HAP-1 (cell line): Measurements from ENCODE around the gene PRPF6.

ENCODE experiments used
- DNase-seq, 2 experiments: peaks; one replicate each; pipeline ENCODE4 v3.0.0-alpha.2; 2016 to 2020; ENCODE audit warnings: low spot score in 2 of 2
- H3K27me3 ChIP-seq: fragments of 250-450 bp; sonication (Bioruptor Pico); 2 replicates; pipeline ENCODE4 v1.5.1; 2020; ENCODE audit warnings: low read depth, mild to moderate bottlenecking, moderate library complexity
- H3K36me3 ChIP-seq: fragments of 250-450 bp; sonication (Bioruptor Pico); replicated peaks from 2 replicates; pipeline ENCODE4 v1.5.1; 2020; ENCODE audit warnings: mild to moderate bottlenecking
- H3K4me1 ChIP-seq: fragments of 250-450 bp; sonication (Bioruptor Pico); 2 replicates; pipeline ENCODE4 v1.5.1; 2020; ENCODE audit warnings: mild to moderate bottlenecking
- H3K4me3 ChIP-seq: fragments of 250-450 bp; sonication (Bioruptor Pico); 2 replicates; pipeline ENCODE4 v1.5.1; 2020; ENCODE audit warnings: mild to moderate bottlenecking, moderate library complexity
- H3K9me3 ChIP-seq: fragments of 250-450 bp; sonication (Bioruptor Pico); 2 replicates; pipeline ENCODE4 v1.5.1; 2020; ENCODE audit warnings: mild to moderate bottlenecking, moderate library complexity
- in situ Hi-C: fragments of 300-500 bp; cut with MboI; formaldehyde crosslinking; loops from 3 replicates; pipeline ENCODE4 v1.14.3; 2020; ENCODE audit warnings: low sequenced_read_pairs, inconsistent platforms, mixed read lengths

Gene PRPF6

GRCh38 chr20:64040231-64041039 is 59.5 kb downstream of the PRPF6 start:
- H3K9me3 ChIP-seq, result no peaks in the 10 kb centered on the region
- no peaks in the 10 kb centered on the region for H3K36me3 ChIP-seq
- peaks cover 10% of the 10 kb centered on the region; the same call in 1 of the 2 replicates for H3K4me1 ChIP-seq
- no peak overlapping the region for H3K4me3 ChIP-seq
- no peak for DNase-seq
- H3K27me3 ChIP-seq, result 0 out of 2 replicates have a peak, but pooled peaks cover 2% of the 10 kb centered on the region
- in situ Hi-C loops, result no loop called here

- in situ Hi-C loops, result no loop called here
- DNase-seq, result no peak
- Histone ChIP-seq H3K9me3 (no peaks in the 10 kb centered on the region), H3K4me3 (no peak overlapping the region; the same call in 1 of the 2 replicates), H3K4me1 (peaks cover 10% of the 10 kb centered on the region; the same call in 1 of the 2 replicates), H3K27me3 (0 out of 2 replicates have a peak, but pooled peaks cover 2% of the 10 kb centered on the region), H3K36me3 (no peaks in the 10 kb centered on the region)
These were observed 60.3 kb downstream of the PRPF6 start for GRCh38 chr20:64041040-64041780.

- peaks cover 10% of the 10 kb centered on the region; the same call in 1 of the 2 replicates for H3K4me1 ChIP-seq
These were observed 60.8 kb downstream of the PRPF6 start for GRCh38 chr20:64041781-64042053.

GRCh38 chr20:64042054-64042781 is 61.3 kb downstream of the PRPF6 start:
- H3K4me3 ChIP-seq, result peak overlapping the region; percentile 35
- in situ Hi-C loops, result no loop called here
- peaks cover 10% of the 10 kb centered on the region; the same call in 1 of the 2 replicates for H3K4me1 ChIP-seq
- H3K27me3 ChIP-seq, result peaks cover 2% of the 10 kb centered on the region; the same call in 1 of the 2 replicates
- no peak for DNase-seq
- no peaks in the 10 kb centered on the region for H3K9me3 ChIP-seq
- no peaks in the 10 kb centered on the region for H3K36me3 ChIP-seq

More at GRCh38 chr20:64041781-64042053, 60.8 kb downstream of the PRPF6 start:
- Histone ChIP-seq H3K36me3 (no peaks in the 10 kb centered on the region), H3K27me3 (0 out of 2 replicates have a peak, but pooled peaks cover 2% of the 10 kb centered on the region), H3K9me3 (no peaks in the 10 kb centered on the region), H3K4me3 (peak overlapping the region; percentile 35)
- in situ Hi-C loops, result no loop called here
- DNase-seq, result no peak

- no peak for DNase-seq
- Histone ChIP-seq H3K36me3 (no peaks in the 10 kb centered on the region), H3K4me1 (peaks cover 10% of the 10 kb centered on the region; the same call in 1 of the 2 replicates), H3K4me3 (no peak overlapping the region), H3K9me3 (no peaks in the 10 kb centered on the region), H3K27me3 (peaks cover 5% of the 10 kb centered on the region; the same call in 1 of the 2 replicates)
- in situ Hi-C loops, result no loop called here
These were observed 62.8 kb downstream of the PRPF6 start for GRCh38 chr20:64043768-64044167.

- DNase-seq, result no peak
- no peaks in the 10 kb centered on the region for H3K36me3 ChIP-seq
- no peak overlapping the region for H3K4me3 ChIP-seq
- peaks cover 5% of the 10 kb centered on the region; the same call in 1 of the 2 replicates for H3K27me3 ChIP-seq
- in situ Hi-C loops, result no loop called here
- no peaks in the 10 kb centered on the region for H3K9me3 ChIP-seq
- peaks cover 6% of the 10 kb centered on the region; the same call in 1 of the 2 replicates for H3K4me1 ChIP-seq
These were observed 63.7 kb downstream of the PRPF6 start for GRCh38 chr20:64044484-64045247.

GRCh38 chr20:64045346-64046011 is 64.5 kb downstream of the PRPF6 start:
- Histone ChIP-seq H3K36me3 (no peaks in the 10 kb centered on the region), H3K27me3 (peaks cover 5% of the 10 kb centered on the region; the same call in 1 of the 2 replicates), H3K9me3 (no peaks in the 10 kb centered on the region), H3K4me3 (no peak overlapping the region), H3K4me1 (peaks cover 6% of the 10 kb centered on the region; the same call in 1 of the 2 replicates)
- DNase-seq, result no peak
- in situ Hi-C loops, result no loop called here

- peaks cover 4% of the 10 kb centered on the region; the same call in 1 of the 2 replicates for H3K4me1 ChIP-seq
- peaks cover 5% of the 10 kb centered on the region; the same call in 1 of the 2 replicates for H3K27me3 ChIP-seq
- H3K4me3 ChIP-seq, result no peak overlapping the region
- no peak for DNase-seq
- no peaks in the 10 kb centered on the region for H3K9me3 ChIP-seq
- H3K36me3 ChIP-seq, result no peaks in the 10 kb centered on the region
- in situ Hi-C loops, result no loop called here
These were observed 66.1 kb downstream of the PRPF6 start for GRCh38 chr20:64047046-64047389.

GRCh38 chr20:64047968-64048401 is 67.1 kb downstream of the PRPF6 start:
- no peak overlapping the region for H3K4me3 ChIP-seq
- no peaks in the 10 kb centered on the region for H3K36me3 ChIP-seq
- no peak for DNase-seq
- no peaks in the 10 kb centered on the region for H3K9me3 ChIP-seq
- peaks cover 2% of the 10 kb centered on the region; the same call in 1 of the 2 replicates for H3K27me3 ChIP-seq
- in situ Hi-C loops, result no loop called here
- no peaks in the 10 kb centered on the region for H3K4me1 ChIP-seq

- in situ Hi-C loops, result no loop called here
- peak overlapping the region; percentile 30 for H3K4me3 ChIP-seq
- peaks cover 2% of the 10 kb centered on the region; the same call in 1 of the 2 replicates for H3K27me3 ChIP-seq
- H3K36me3 ChIP-seq, result no peaks in the 10 kb centered on the region
- H3K9me3 ChIP-seq, result no peaks in the 10 kb centered on the region
- no peaks in the 10 kb centered on the region for H3K4me1 ChIP-seq
- DNase-seq, result no peak
These were observed 67.6 kb downstream of the PRPF6 start for GRCh38 chr20:64048402-64049044.

GRCh38 chr20:64049060-64049877 is 68.3 kb downstream of the PRPF6 start, which contains the start of gene SOX18:
TSS of gene SOX18 (minus strand) at chr20:64049639. CDS start at chr20:64049516, 123 bp downstream.
- peak in 1 of 2 experiments; percentile 60 for DNase-seq
- Histone ChIP-seq H3K27me3 (peaks cover 2% of the 10 kb centered on the region; the same call in 1 of the 2 replicates), H3K4me1 (no peaks in the 10 kb centered on the region), H3K36me3 (no peaks in the 10 kb centered on the region), H3K9me3 (no peaks in the 10 kb centered on the region), H3K4me3 (peak within 1 kb of the TSS; percentile 30)
- in situ Hi-C loops, result no loop called here
